Large intestine (tissue), 12 donors: ENCODE data around the gene RNASE7. TPM values are rescaled to one million over a fixed set of nuclear protein-coding genes. Genes with fewer than 3 reads are reported as not detected.
"Not testable (repeated sequence)": the region's sequence is repeated elsewhere in the genome, so short reads cannot be mapped to it uniquely, and the experiment has no call there.

Source experiments
- DNase-seq, 2 donors: peaks; one replicate each; pipeline versions ENCODE4 v3.0.0 to v3.0.0-alpha.2; 2013
- H3K27ac ChIP-seq: one replicate; pipeline ENCODE4 v1.5.1; 2013; ENCODE audit warnings: low read length
- H3K27me3 ChIP-seq: 2 replicates; pipeline ENCODE4 v1.6.1; 2013; ENCODE audit warnings: low read length; ENCODE audit not compliant: control insufficient read depth, insufficient read depth
- H3K36me3 ChIP-seq: 2 replicates; pipeline ENCODE4 v1.6.1; 2013; ENCODE audit warnings: low read length; ENCODE audit not compliant: control insufficient read depth, insufficient read depth
- H3K4me1 ChIP-seq: one replicate; pipeline ENCODE4 v1.6.1; 2013; ENCODE audit warnings: low read length; ENCODE audit not compliant: control insufficient read depth, insufficient read depth
- H3K4me3 ChIP-seq: one replicate; pipeline ENCODE4 v1.5.1; 2013; ENCODE audit warnings: low read length
- H3K9me3 ChIP-seq: one replicate; pipeline ENCODE4 v1.6.1; 2013; ENCODE audit warnings: mild to moderate bottlenecking, low read depth, low read length, moderate library complexity; ENCODE audit not compliant: control insufficient read depth
- WGBS: methylation state at CpG from one replicate; pipeline ENCODE4 v1.1.5; 2013; ENCODE audit warnings: low lambda C conversion rate; ENCODE audit not compliant: insufficient coverage; 5-methylcytosine and 5-hydroxymethylcytosine counted together
- long read RNA-seq, 11 donors: transcript quantifications; one replicate each; lab custom pipeline, GENCODE V29; 2026
- polyA plus RNA-seq: library from polyadenylated mRNA; unstranded; fragments of 120-200 nt; gene quantifications from one replicate; pipeline ENCODE4 v1.2.1, GENCODE V29; 2013

Gene RNASE7
- polyA plus RNA-seq = 0.09 TPM
- long read RNA-seq, donor 1 = 0 reads
- long read RNA-seq, donor 2 = 0 reads
- long read RNA-seq, donor 3 = 0 reads
- long read RNA-seq, donor 4 = 0 reads
- long read RNA-seq, donor 5 = 0 reads
- long read RNA-seq, donor 6 = 0 reads
- long read RNA-seq, donor 7 = 0 reads
- long read RNA-seq, donor 8 = 0 reads
- long read RNA-seq, donor 9 = 0 reads
- long read RNA-seq, donor 10 = 0 reads
- long read RNA-seq, donor 11 = 0 reads

GRCh38 chr14:21041676-21042433, at the start of gene RNASE7:
TSS of gene RNASE7 (plus strand) at chr14:21042362. CDS start at chr14:21042993, 631 bp downstream.
- Histone ChIP-seq H3K4me3 (no peak within 1 kb of the TSS), H3K4me1 (peaks cover 40% of the 10 kb centered on the region), H3K27me3 (no peaks in the 10 kb centered on the region), H3K9me3 (no peaks in the 10 kb centered on the region), H3K36me3 (no peaks in the 10 kb centered on the region), H3K27ac (no peak within 1 kb of the TSS)
- WGBS = no CpG with 5 or more reads among the region's 11 CpGs
- no peak for DNase-seq

- peak overlapping the region; percentile 64 for H3K27ac ChIP-seq
- no peak overlapping the region for H3K4me3 ChIP-seq
- no peaks in the 10 kb centered on the region for H3K9me3 ChIP-seq
- no peaks in the 10 kb centered on the region for H3K27me3 ChIP-seq
- H3K36me3 ChIP-seq = peaks cover 49% of the 10 kb centered on the region
- no peak for DNase-seq
- no CpG with 5 or more reads among the region's 14 CpGs for WGBS
- H3K4me1 ChIP-seq = peaks cover 36% of the 10 kb centered on the region
Measured at GRCh38 chr14:20996521-20996920, 45.6 kb upstream of the RNASE7 start.

DNA sequence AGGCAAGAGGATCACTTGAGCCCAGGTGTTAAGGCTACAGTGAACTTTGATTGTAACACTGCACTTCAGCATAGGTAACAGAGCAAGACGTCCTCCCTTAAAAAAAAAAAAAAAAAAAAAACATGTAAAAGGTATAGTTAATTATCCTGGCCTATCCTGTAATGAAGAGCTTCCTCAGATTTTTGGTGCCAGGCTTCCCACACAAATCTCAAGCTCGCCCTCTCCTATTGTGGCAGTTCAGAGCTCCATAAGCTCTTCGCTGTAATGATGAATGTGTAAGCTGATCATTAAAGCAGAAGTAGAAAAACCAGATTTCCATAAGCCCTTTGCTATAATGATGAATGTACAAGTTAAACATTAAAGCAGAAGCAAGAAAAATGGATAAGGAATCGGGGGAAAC, 45.0 kb upstream of the RNASE7 start:
- Histone ChIP-seq H3K27ac (peak overlapping the region; percentile 64), H3K4me1 (peaks cover 33% of the 10 kb centered on the region), H3K36me3 (peaks cover 45% of the 10 kb centered on the region), H3K4me3 (no peak overlapping the region), H3K27me3 (no peaks in the 10 kb centered on the region), H3K9me3 (no peaks in the 10 kb centered on the region)
- peak in 1 of 2 donors; percentile 62 for DNase-seq
- WGBS = no CpG with 5 or more reads among the region's 4 CpGs

DNA sequence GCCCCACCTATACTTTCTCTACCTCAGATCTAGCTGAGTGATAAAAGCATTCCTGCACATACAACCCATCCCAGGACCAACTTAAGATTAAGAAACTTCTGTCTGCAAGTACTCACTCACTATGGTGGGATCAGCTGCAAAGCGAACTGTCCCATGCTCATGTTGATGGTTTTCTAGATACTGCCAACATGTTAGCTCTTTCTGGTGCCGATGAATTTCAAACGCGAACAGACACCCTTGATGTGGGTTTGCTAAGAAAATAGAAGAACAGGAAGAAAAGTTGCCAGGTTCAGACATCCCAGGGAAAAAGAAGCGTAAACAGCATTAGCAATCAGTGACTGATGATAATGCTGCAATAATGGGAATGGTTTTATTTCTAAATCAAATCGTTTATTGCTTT, 44.6 kb upstream of the RNASE7 start:
- DNase-seq = no peak
- Histone ChIP-seq H3K4me3 (no peak overlapping the region), H3K9me3 (no peaks in the 10 kb centered on the region), H3K27me3 (no peaks in the 10 kb centered on the region), H3K36me3 (peaks cover 41% of the 10 kb centered on the region), H3K27ac (peak overlapping the region; percentile 64), H3K4me1 (peaks cover 33% of the 10 kb centered on the region)
- no CpG with 5 or more reads among the region's 6 CpGs for WGBS

GRCh38 chr14:20998139-20998538, 44.0 kb upstream of the RNASE7 start:
- Histone ChIP-seq H3K27me3 (no peaks in the 10 kb centered on the region), H3K4me3 (no peak overlapping the region), H3K9me3 (no peaks in the 10 kb centered on the region), H3K36me3 (peaks cover 35% of the 10 kb centered on the region), H3K27ac (peak overlapping the region; percentile 7), H3K4me1 (peaks cover 33% of the 10 kb centered on the region)
- no CpG with 5 or more reads among the region's 3 CpGs for WGBS
- peak in 1 of 2 donors; percentile 71 for DNase-seq

DNA sequence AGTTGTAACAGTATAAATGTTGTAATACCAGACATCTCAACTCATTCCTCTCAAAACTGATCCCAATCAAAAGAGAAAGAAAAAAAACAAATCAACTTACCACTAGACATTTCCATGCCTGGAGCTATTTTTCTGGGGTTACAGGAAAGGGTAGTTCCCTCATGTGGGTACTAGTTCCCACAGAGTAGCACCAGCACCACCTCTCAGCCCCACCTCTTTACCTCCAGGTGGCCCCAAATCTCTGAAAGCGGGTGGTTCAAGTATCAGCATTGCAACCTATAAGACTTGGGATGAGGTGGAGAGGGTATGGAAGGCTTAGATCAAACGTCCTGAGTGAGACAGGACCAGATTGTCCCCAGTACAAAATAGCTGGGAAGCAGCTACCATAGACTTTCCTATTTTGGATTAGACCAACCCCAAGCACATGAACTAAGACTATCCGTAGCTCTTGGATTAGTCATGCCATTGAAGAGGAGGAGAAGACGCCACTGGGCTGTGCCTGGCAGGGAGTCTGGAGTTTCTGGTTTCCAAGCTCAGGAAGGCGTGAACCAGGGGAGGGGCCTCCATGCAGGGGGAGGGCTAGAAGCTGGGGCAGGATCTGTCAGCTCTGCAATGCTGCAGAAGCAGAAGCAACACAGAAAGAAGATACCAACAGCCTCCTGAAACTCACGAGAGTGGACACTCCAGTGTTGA, 43.3 kb upstream of the RNASE7 start, which contains the start of gene SLC39A2:
Gene SLC39A2, plus strand, starts transcription at position 620 of the 693 bp plus-strand sequence. CDS start 154 bp downstream, outside the sequence.
- H3K27me3 ChIP-seq = no peaks in the 10 kb centered on the region
- no peaks in the 10 kb centered on the region for H3K9me3 ChIP-seq
- no peak for DNase-seq
- no peak within 1 kb of the TSS for H3K4me3 ChIP-seq
- no CpG with 5 or more reads among the region's 6 CpGs for WGBS
- H3K4me1 ChIP-seq = peaks cover 33% of the 10 kb centered on the region
- H3K27ac ChIP-seq = peak within 1 kb of the TSS; percentile 44
- peaks cover 30% of the 10 kb centered on the region for H3K36me3 ChIP-seq

- DNase-seq = peak; percentile 52 to 84
- H3K27ac ChIP-seq = peak overlapping the region; percentile 44
Measured at GRCh38 chr14:20999591-20999990, 42.6 kb upstream of the RNASE7 start.

DNA sequence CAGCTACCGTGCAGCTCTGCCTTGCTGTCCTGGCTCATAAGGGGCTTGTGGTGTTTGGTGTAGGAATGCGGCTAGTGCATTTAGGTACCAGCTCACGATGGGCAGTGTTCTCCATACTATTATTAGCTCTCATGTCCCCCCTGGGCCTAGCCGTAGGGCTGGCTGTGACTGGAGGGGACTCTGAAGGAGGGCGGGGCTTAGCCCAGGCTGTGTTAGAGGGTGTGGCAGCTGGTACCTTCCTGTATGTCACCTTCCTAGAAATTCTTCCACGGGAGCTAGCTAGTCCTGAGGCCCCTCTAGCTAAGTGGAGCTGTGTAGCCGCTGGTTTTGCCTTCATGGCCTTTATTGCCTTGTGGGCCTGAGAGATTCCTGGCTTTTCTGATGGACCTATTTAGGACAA, 40.9 kb upstream of the RNASE7 start:
- Histone ChIP-seq H3K4me1 (peaks cover 24% of the 10 kb centered on the region), H3K27ac (no peak overlapping the region), H3K36me3 (peaks cover 6% of the 10 kb centered on the region), H3K27me3 (no peaks in the 10 kb centered on the region), H3K9me3 (no peaks in the 10 kb centered on the region), H3K4me3 (no peak overlapping the region)
- no peak for DNase-seq
- no CpG with 5 or more reads among the region's 7 CpGs for WGBS

More at GRCh38 chr14:20999591-20999990, 42.6 kb upstream of the RNASE7 start:
- Histone ChIP-seq H3K27me3 (no peaks in the 10 kb centered on the region), H3K4me1 (peaks cover 33% of the 10 kb centered on the region), H3K4me3 (no peak overlapping the region), H3K36me3 (peaks cover 23% of the 10 kb centered on the region), H3K9me3 (no peaks in the 10 kb centered on the region)
- WGBS = 37% methylated on average over 2 of the region's 4 CpGs

DNA sequence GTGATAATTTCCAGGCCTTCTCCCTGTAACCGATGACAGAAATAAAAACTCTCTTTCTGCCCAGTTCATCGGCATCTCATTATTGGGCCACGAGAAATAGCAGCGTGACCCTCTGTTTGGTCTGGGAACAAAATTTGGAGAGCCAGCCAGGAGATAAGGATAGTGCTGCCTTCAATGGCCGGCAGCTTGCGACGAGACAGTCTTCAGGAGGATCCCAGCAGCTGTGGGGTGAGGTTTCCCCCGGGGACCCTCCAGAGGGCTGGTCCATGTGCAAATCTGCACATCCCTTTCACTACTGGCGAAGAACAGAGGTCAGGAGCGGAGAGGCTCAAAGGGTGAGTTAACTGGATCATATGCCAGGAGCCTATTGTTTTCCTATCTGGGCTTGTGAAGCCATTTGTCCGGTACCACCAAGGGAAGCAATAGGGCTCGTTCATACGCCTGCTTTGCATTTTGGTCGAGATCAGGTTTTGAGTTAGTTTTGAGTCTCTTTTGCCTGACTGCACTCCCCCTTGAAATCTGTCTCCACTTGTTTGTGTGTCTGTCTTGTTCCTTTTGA, 38.3 kb upstream of the RNASE7 start:
- WGBS = no CpG with 5 or more reads among the region's 14 CpGs

GRCh38 chr14:21009721-21010120, 32.4 kb upstream of the RNASE7 start:
- DNase-seq, H3K9me3 ChIP-seq, H3K36me3 ChIP-seq, H3K27me3 ChIP-seq, H3K27ac ChIP-seq, H3K4me3 ChIP-seq: not testable (repeated sequence)
- no CpG with 5 or more reads among the region's 3 CpGs for WGBS
- peaks cover 15% of the 10 kb centered on the region for H3K4me1 ChIP-seq

More for the DNA sequence above, 38.3 kb upstream of the RNASE7 start:
- H3K27ac ChIP-seq = no peak overlapping the region
- H3K9me3 ChIP-seq = no peaks in the 10 kb centered on the region
- no peaks in the 10 kb centered on the region for H3K36me3 ChIP-seq
- H3K4me3 ChIP-seq = no peak overlapping the region
- H3K4me1 ChIP-seq = peaks cover 11% of the 10 kb centered on the region
- no peaks in the 10 kb centered on the region for H3K27me3 ChIP-seq
- DNase-seq = no peak
